WI38 (cell line): ENCODE measurements around the gene PNKP.

Experiments used
- H3K4me3 ChIP-seq: 2 replicates; pipeline ENCODE4 v1.5.1; 2011; ENCODE audit warnings: low read depth, mild to moderate bottlenecking, control low read depth, low read length
- TF ChIP-seq, protein P1 (sequence below): IDR thresholded peaks from 2 replicates; pipeline ENCODE4 v1.5.1; 2012; ENCODE audit warnings: low read depth, mild to moderate bottlenecking, control low read depth, low read length

Gene PNKP

DNA sequence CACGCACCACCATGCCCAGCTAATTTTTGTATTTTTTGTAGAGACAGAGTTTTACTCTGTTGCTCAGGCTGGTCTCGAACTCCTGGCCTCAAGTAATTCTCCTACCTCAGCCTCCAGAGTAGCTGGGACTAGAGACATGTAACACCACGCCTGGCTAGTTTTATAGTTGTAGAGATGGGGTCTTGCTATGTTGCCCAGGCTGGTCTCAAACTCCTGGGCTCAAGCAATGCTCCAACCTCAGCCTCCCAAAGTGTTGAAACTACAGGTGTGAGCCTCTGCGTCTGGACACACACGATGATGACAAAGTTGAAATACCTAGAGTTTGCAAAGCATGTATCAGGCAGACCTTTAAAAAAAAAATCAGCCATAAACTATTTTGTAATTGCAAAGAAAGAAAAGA lies 21.0 kb downstream of the PNKP start:
- TF ChIP-seq, protein P1, sequence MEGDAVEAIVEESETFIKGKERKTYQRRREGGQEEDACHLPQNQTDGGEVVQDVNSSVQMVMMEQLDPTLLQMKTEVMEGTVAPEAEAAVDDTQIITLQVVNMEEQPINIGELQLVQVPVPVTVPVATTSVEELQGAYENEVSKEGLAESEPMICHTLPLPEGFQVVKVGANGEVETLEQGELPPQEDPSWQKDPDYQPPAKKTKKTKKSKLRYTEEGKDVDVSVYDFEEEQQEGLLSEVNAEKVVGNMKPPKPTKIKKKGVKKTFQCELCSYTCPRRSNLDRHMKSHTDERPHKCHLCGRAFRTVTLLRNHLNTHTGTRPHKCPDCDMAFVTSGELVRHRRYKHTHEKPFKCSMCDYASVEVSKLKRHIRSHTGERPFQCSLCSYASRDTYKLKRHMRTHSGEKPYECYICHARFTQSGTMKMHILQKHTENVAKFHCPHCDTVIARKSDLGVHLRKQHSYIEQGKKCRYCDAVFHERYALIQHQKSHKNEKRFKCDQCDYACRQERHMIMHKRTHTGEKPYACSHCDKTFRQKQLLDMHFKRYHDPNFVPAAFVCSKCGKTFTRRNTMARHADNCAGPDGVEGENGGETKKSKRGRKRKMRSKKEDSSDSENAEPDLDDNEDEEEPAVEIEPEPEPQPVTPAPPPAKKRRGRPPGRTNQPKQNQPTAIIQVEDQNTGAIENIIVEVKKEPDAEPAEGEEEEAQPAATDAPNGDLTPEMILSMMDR = no peak
- H3K4me3 ChIP-seq = no peak overlapping the region

GRCh38 chr19:49845414-49845813 lies 22.0 kb downstream of the PNKP start:
- TF ChIP-seq, protein P1 = no peak
- no peak overlapping the region for H3K4me3 ChIP-seq

GRCh38 chr19:49844138-49845095 lies 23.0 kb downstream of the PNKP start:
- TF ChIP-seq, protein P1 = no peak
- no peak overlapping the region for H3K4me3 ChIP-seq

- no peak overlapping the region for H3K4me3 ChIP-seq
- TF ChIP-seq, protein P1 = no peak
Measured at GRCh38 chr19:49843265-49843664, 24.1 kb downstream of the PNKP start.

DNA sequence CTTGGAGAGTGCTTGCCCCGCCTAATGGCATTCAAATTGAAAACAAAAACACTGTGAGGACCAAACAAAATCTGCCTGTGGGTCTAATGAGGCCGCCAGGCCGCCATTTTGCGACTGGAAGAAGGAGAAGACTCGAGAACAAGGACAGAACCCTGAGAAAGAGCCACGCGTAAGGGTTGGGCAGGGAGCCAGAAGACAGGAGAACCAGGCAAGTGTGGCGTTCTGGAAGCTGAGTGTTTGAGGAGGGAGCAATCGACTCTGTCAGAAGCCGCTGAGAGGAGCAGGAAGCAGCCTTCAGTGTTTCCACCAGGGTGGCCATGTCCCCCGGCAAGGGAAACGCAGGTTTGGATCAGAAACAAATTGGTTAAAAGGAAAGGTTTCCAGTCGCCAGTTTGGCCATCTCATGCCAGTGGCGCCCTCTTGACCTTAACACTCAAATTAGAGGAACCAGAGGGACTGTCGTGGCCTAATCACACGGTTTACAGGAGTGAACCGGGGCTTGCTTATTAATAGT lies 26.6 kb downstream of the PNKP start:
- no peak overlapping the region for H3K4me3 ChIP-seq
- TF ChIP-seq, protein P1 = no peak

- TF ChIP-seq, protein P1 = no peak
- no peak overlapping the region for H3K4me3 ChIP-seq
Measured at GRCh38 chr19:49840321-49840720, 27.1 kb downstream of the PNKP start.

DNA sequence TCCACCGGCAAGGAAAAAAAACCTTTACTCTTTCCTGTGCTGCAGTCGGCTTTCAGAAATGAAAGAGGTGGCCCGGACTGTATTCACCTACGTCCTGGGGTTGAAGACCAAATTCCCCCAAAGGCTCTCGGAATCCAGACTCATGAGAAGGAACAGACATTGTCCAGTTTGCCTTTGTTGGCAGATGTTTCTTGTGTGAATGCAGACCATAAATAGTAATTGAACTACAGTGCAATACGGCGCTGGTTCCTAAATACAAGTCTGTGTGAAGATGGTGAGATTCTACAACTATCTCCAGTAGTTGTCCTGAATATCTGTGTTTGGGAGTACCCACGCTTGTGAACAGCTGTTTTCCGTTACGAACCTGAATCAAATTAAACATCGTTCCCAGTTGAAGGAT lies 27.7 kb downstream of the PNKP start:
- TF ChIP-seq, protein P1 = no peak
- no peak overlapping the region for H3K4me3 ChIP-seq
